Measurements from ENCODE around the gene SOX30.

Gene SOX30

GRCh38 chr5:157607371-157608161 is 44.7 kb downstream of the SOX30 start:
- no peak for DNase-seq

GRCh38 chr5:157606046-157606445 is 46.2 kb downstream of the SOX30 start:
- no peak for DNase-seq

DNA sequence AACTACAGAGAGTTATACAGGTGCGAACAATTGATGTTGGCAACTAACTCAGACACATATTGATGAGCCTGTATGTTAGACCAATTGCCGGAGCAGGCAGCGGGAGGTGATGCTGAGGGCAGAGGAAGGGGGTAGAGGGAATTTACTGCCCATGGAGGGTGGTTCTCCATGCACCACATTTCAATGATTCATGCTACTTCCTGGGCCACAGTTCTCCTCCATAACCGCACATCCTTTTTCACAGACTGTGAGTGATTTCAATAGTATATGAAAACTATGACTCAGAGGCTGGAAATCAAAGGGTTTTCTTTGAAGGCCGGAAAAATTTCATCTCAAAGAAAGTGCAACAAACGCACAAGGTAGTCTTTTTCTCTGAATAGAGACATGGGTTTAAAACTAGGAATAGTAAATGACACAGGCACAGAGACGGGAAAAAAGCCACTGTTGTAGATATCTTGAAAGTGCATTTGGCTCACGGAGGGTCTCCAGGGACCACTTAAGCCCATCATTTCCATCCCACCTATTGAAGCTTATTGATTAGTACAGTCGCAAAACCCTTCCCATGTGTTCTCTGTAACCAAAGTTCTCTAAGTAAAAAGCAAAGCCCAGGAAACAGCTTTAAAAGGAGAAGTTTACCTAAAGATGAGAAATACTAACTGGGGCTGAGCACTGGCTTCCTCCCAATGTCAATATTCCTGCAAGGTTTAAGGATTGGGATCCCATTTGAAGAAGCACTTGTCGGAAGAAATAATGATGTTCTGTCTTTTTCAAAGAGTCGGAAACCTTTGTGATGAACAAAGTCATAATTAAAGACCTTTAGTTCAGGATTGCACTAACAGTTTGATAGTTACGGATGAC is 48.7 kb downstream of the SOX30 start:
- no peak for DNase-seq

DNA sequence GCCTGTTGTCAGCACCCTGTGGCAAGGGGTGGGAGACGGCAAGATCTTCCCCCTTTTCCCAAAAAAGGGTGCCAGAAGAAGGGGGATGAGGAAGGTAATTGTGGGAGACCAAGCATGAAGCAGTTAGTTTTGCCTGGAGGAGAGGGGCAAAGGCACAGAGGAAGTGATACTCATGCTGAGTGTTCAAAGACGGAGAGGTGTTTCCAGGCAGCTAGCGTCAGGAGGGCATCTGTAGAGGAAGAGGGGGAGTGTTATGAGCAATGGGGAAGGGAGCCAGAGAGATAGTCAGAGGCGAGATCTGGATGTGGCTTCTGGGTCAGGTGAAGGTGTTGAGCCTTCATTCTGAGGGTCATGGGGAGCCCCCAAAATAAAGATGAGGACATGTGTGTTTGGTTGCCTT is 49.7 kb downstream of the SOX30 start:
- no peak for DNase-seq

DNA sequence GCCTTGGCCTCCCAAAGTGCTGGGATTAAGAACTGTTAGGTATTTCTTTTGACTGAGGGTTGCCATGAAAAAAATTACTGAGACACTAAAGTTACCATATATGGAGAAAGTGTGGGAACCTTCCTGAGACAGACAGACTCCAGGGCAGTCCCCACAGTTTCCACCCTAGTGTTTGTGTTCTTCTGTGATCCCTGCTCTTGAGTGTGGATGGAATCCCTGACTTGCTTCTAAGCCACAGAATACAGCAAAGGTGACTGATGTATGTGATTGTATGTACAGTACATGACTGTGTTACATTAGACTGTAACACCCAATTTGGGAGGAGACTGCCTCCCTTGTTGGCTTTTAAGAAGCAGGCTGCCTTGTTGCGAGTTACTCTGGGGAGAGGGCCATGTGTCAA is 52.0 kb downstream of the SOX30 start:
- DNase-seq = no peak

DNA sequence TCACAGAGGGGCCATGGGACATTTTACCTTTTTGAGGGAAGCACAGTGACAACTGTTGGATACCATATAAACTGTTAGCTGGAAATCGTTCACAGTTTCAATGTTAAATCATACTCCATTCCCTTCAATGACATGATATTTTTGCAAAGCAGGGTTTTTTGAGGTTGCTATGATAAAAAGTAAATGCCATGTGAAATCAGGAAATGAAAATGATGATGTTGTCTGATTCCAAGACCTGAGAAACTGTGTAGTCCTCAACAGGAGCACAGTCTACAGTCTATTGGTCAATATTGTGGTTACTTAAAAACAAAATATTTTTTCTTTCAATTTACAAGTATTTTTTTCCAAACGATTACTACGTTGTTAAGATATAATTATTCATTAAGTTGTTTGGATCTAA is 52.7 kb downstream of the SOX30 start:
- DNase-seq = no peak

GRCh38 chr5:157598350-157598936 is 53.8 kb downstream of the SOX30 start:
- peak; percentile 18 for DNase-seq

GRCh38 chr5:157597277-157597676 is 55.0 kb downstream of the SOX30 start:
- peak; percentile 12 for DNase-seq

GRCh38 chr5:157596487-157596886 is 55.8 kb downstream of the SOX30 start:
- DNase-seq = no peak

DNA sequence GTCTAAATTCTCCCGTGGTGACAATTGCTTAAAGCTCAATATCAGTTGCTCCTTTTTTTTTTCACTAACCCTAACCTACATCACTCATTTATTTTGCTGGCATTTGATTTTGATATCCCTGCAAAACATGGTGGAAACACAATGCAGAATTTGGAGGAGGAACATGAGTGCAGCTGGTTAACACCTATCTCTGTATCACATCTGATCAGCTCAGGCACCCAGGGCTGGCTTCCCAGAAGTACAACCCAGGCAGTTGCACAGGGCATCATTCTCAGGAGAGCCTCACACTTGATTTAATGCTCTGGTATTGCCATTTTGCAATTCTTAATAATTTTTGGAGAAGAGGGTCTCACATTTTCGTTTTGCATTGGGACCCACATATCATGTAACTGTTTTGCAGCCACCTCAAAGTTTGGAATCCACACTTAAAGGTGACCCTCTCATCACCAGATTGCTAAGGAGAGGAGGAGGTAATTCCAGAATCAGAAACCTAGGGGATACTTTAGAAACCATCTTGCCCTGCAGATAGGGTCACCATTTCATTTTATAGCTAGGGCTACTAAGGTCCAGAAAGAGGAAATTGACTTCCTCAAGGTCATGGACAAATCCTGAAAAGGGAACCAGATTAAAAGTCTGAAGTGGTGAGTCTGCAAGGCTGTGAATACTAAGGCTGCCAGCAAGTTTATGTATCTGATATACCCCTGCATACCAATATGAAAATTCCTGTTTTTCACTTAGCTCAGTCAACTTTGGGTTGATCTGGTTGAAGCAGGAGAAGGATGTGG is 57.4 kb downstream of the SOX30 start:
- no peak for DNase-seq

DNA sequence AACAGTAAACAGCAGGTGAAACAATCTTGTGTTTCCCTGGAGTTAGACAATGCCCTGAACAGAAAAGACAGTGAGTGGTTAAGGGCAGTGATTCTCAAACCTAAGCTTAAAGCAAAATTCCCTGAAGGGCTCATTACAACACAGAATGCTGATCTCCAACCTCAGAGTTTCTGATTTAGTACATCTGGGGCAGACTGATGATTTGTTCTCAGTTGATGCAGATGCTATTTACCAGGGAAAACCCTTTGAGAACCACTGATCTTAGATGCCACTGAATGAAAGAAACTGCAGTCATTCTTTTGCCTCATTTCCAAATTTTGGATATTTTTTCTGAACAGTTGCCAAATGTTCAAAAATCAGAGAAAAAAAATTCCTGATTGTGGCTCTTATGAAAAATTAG is 58.0 kb downstream of the SOX30 start:
- no peak for DNase-seq

DNA sequence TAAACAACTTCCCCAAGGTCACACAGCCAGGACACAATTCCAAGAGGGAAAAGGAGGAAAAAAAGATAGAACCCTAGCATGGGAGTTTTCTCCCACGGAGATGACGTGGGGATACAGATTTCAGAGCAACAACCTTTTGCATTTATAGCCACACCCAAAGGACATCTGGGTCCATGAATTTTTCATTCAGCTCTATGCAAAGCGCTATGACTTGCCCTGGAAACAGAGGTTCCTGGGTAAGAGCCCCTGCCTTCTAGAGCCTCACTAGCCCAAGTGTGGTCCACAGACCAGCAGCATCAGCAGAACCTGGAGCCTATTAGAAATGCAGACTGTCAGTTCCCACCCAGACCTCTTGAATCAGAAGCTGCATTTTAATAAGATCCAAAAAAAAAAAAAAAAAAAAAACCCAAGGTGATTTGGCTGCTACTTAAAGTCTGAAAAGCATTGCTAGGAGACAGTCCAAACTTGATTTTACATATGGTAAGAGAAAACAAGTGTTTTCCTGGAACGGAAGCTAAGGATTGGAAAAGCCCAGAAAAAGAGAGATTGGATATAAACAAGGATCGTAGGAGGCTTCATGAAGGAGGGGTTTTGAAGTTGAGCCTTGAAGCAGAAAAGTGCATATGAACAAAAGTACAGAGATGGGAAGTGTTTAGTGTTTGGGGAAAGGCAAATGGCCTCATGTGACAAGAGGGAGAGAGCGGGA is 59.0 kb downstream of the SOX30 start:
- DNase-seq = no peak

GRCh38 chr5:157592594-157592993 is 59.6 kb downstream of the SOX30 start:
- DNase-seq = no peak

GRCh38 chr5:157590478-157590877 is 61.8 kb downstream of the SOX30 start:
- DNase-seq = no peak

- no peak for DNase-seq
Observed at GRCh38 chr5:157584628-157585027, 67.6 kb downstream of the SOX30 start.

- no peak for DNase-seq
Observed at GRCh38 chr5:157582731-157583620, 69.3 kb downstream of the SOX30 start.

- no peak for DNase-seq
Observed at GRCh38 chr5:157581901-157582300, 70.3 kb downstream of the SOX30 start.

- no peak for DNase-seq
Observed at GRCh38 chr5:157578079-157578780, 74.0 kb downstream of the SOX30 start.

DNA sequence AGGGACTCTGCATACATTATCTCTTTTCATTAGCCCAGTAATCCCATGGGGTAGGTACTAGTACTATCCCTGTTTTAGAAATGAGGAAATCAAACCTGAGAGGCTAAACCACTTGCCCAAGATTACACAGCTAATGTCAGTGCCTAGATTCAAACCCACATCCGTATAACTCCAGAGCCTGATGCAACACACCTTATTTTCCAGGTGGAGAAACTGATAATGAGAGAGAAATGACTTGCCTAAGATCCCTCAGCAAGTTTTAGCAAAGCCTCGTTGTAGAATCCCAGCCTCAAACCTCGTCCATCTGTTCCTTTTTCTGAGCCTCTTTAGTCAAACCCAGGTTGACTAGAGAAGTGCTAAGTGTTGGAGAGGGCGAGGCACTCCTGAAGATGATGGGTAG is 75.6 kb downstream of the SOX30 start:
- no peak for DNase-seq
